HepG2 (cell line): Measurements from ENCODE around the gene LYZL1. TPM values are rescaled to one million over a fixed set of nuclear protein-coding genes. Genes with fewer than 3 reads are reported as not detected.
"Not testable (repeated sequence)": the region's sequence is repeated elsewhere in the genome, so short reads cannot be mapped to it uniquely, and the experiment has no call there.

Experiments
- ATAC-seq: fragments of 200-7000 bp; cut with Tn5 transposase; 3 replicates; pipeline ENCODE4 v1.9.1; 2020; ENCODE audit warnings: mild to moderate bottlenecking, moderate library complexity
- BruUV-seq: library from RNA; stranded (reverse); fragments of 400-500 nt; replicated peaks from 2 replicates; lab custom pipeline; 2021; lab: Mats Ljungman, UMichigan
- CTCF ChIA-PET: fragments of 300-600 bp; formaldehyde crosslinking; extraction: SDS; loops from one replicate; lab custom pipeline; 2021; ENCODE audit warnings: low total read pairs, inconsistent platforms, low intra/inter-chr PET ratio; lab: Yijun Ruan, JAX
- POLR2A ChIA-PET: fragments of 350-600 bp; sonication (Branson Sonifier 250); formaldehyde crosslinking; loops from one replicate; lab custom pipeline; 2020; ENCODE audit warnings: antibody characterized with exemption, inconsistent platforms; lab: Yijun Ruan, JAX
- DNase-seq: peaks from one replicate; pipeline ENCODE4 v3.0.0-alpha.2; 2015; ENCODE audit warnings: low spot score
- FAIRE-seq: peaks from 3 replicates; lab custom pipeline; 2011; peaks lifted over from hg19 to GRCh38; lab: Jason Lieb, UNC
- H2AFZ ChIP-seq: one replicate; pipeline ENCODE4 v1.6.1; 2011; ENCODE audit warnings: low read length, inconsistent platforms
- H3K27ac ChIP-seq: fragments of 300-600 bp; 3 replicates; pipeline ENCODE4 v1.8.0; 2011; ENCODE audit warnings: mixed run types, mild to moderate bottlenecking, mixed read lengths, low read length, inconsistent platforms; ENCODE audit not compliant: insufficient read depth; ENCODE audit errors: extremely low read length
- H3K27me3 ChIP-seq, 2 experiments: fragments of 200-600 bp in 1 of 2; 2 replicates in 1 of 2; 3 replicates in 1 of 2; pipeline versions ENCODE4 v1.6.0 to v1.8.0; 2011; ENCODE audit warnings: low read length in 2 of 2, mild to moderate bottlenecking in 2 of 2, moderate library complexity in 2 of 2, inconsistent platforms in 1 of 2; ENCODE audit not compliant: insufficient read depth in 2 of 2, control insufficient read depth in 1 of 2
- H3K36me3 ChIP-seq, 2 experiments: fragments of 200-600 bp in 1 of 2; replicated peaks in 1 of 2; 2 replicates in 1 of 2; 3 replicates in 1 of 2; pipeline versions ENCODE4 v1.5.1 to v1.8.0; 2011; ENCODE audit warnings: low read length in 2 of 2, inconsistent platforms in 1 of 2; ENCODE audit not compliant: insufficient read depth in 2 of 2, control insufficient read depth in 1 of 2
- H3K4me1 ChIP-seq: 2 replicates; pipeline ENCODE4 v1.5.1; 2012; ENCODE audit warnings: low read length, inconsistent platforms; ENCODE audit not compliant: insufficient read depth
- H3K4me2 ChIP-seq: 2 replicates; pipeline ENCODE4 v1.6.0; 2011; ENCODE audit warnings: low read depth, low read length, inconsistent platforms
- H3K4me3 ChIP-seq, 3 experiments: fragments of 200-600 bp in 1 of 3; sonication (generic), shearing (Covaris generic) in 1 of 3; replicated peaks in 1 of 3; 2 replicates each; pipeline ENCODE4 v1.5.1; 2011 to 2016; ENCODE audit warnings: low read length in 3 of 3, inconsistent platforms in 2 of 3, low read depth in 2 of 3, mild to moderate bottlenecking in 2 of 3, control low read depth in 1 of 3, mixed read lengths in 1 of 3; ENCODE audit not compliant: insufficient read depth in 1 of 3
- H3K79me2 ChIP-seq: one replicate; pipeline ENCODE4 v1.6.1; 2011; ENCODE audit warnings: low read length, inconsistent platforms; ENCODE audit not compliant: insufficient read depth
- H3K9ac ChIP-seq: 2 replicates; pipeline ENCODE4 v1.6.0; 2011; ENCODE audit warnings: mild to moderate bottlenecking, low read depth, low read length, inconsistent platforms; ENCODE audit not compliant: insufficient read depth
- H3K9me3 ChIP-seq: 2 replicates; pipeline ENCODE4 v1.5.1; 2012; ENCODE audit warnings: mild to moderate bottlenecking, low read length
- H4K20me1 ChIP-seq: 2 replicates; pipeline ENCODE4 v1.6.0; 2011; ENCODE audit warnings: inconsistent platforms, mild to moderate bottlenecking, low read length, moderate library complexity; ENCODE audit not compliant: insufficient read depth
- MAFK ChIP-seq, 2 experiments: IDR thresholded peaks in 1 of 2; conservative IDR thresholded peaks in 1 of 2; 2 replicates each; pipeline ENCODE4 v1.6.1; 2011; ENCODE audit warnings: improper control_type of control experiment in 2 of 2, low read length in 2 of 2
- MIER2 ChIP-seq: IDR thresholded peaks from 2 replicates; pipeline ENCODE4 v1.6.1; 2016; ENCODE audit warnings: missing biosample characterization, missing genetic modification reagents
- REST ChIP-seq, 2 experiments: IDR thresholded peaks; 2 replicates each; pipeline ENCODE4 v1.6.1; 2011 to 2012; ENCODE audit warnings: low read length in 2 of 2, borderline replicate concordance in 1 of 2, low read depth in 1 of 2, mild to moderate bottlenecking in 1 of 2, moderate library complexity in 1 of 2
- WGBS: methylation state at CpG from one replicate; pipeline ENCODE4 v1.1.6; 2017; ENCODE audit warnings: low lambda C conversion rate; 5-methylcytosine and 5-hydroxymethylcytosine counted together
- in situ Hi-C: cut with HindIII; loops from 2 replicates; pipeline ENCODE4 v1.10.0; 2017; ENCODE audit warnings: low pct_unique_long_range_greater_than_20kb; ENCODE audit not compliant: extremely low pct_ligation_motif_present
- intact Hi-C: fragments of 100-400 bp; cut with micrococcal nuclease; formaldehyde crosslinking; loops from one replicate; pipeline ENCODE4 v1.10.0; 2022; ENCODE audit not compliant: unreplicated experiment
- polyA plus RNA-seq, 8 experiments: library from polyadenylated mRNA; depleted of rRNA in 3 of 8; stranded (reverse) in 7 of 8; unstranded in 1 of 8; fragments of >200 nt; fragmentation: Illumina TruSeq in 4 of 8; extraction: Trizol in 4 of 8; gene quantifications; 2 replicates each; pipeline versions ENCODE4 v1.2.1 to v1.2.3, GENCODE V29; 2011 to 2016; ENCODE audit warnings: low read depth in 4 of 8, missing spikeins in 1 of 8, mixed read lengths in 1 of 8; ENCODE audit not compliant: insufficient read depth in 1 of 8
- total RNA-seq, 5 experiments: library from RNA; depleted of rRNA; stranded (reverse); fragments of >200 nt; fragmentation: Illumina TruSeq; extraction: Trizol; gene quantifications; 2 replicates each; pipeline ENCODE4 v1.2.3, GENCODE V29; 2016; ENCODE audit warnings: low read depth in 1 of 5

LYZL1 gene
- total and polyA plus RNA-seq, 2 of the 13 experiments (the other 11 are each of a cell fraction or from before 2014, with no cell fraction given) = not detected

- no peak for TF ChIP-seq REST (IDR thresholded peaks at IDR 0.05; ENCODE audit: borderline replicate concordance in 1 of 2, low read depth in 1 of 2, low read length in 2 of 2)
Measured at GRCh38 chr10:29285624-29286051, 3.2 kb upstream of the LYZL1 start (continued).

GRCh38 chr10:29287635-29288034, 1.2 kb upstream of the LYZL1 start:
- H3K27ac ChIP-seq = no peak overlapping the region
- intact Hi-C loops (no loop called here), in situ Hi-C loops (no loop called here)
- no peaks in the 10 kb centered on the region for H4K20me1 ChIP-seq
- H3K9ac ChIP-seq = no peak overlapping the region
- no peaks in the 10 kb centered on the region for H3K4me1 ChIP-seq
- CTCF ChIA-PET = no interaction called here
- BruUV-seq = no TSS peak
- DNase-seq (no peak), ATAC-seq (no peak), FAIRE-seq (no peak)
- H3K27me3 ChIP-seq = peaks cover 0 to 1% of the 10 kb centered on the region in 2 experiments; a peak in 3 of 5 replicates
- H3K9me3 ChIP-seq = no peaks in the 10 kb centered on the region
- no peaks in the 10 kb centered on the region for H3K79me2 ChIP-seq
- no peaks in the 10 kb centered on the region for H3K36me3 ChIP-seq
- TF ChIP-seq MIER2 (CRISPR knock-in tag) (no peak), MAFK (conservative IDR thresholded peaks at IDR 0.05 in 1 of 2, IDR thresholded peaks at IDR 0.05 in 1 of 2; ENCODE audit: low read length in 2 of 2) (peak; percentile 35 to 69; a peak in 3 of 4 replicates)
- WGBS = 13% methylated on average over 4 of the region's 4 CpGs
- H2AFZ ChIP-seq = no peak overlapping the region
- no peak overlapping the region for H3K4me2 ChIP-seq
- H3K4me3 ChIP-seq = no peak overlapping the region
- POLR2A ChIA-PET = no interaction called here

GRCh38 chr10:29291561-29291960, 2.7 kb downstream of the LYZL1 start:
- DNase-seq, H2AFZ ChIP-seq, H3K27me3 ChIP-seq, H3K36me3 ChIP-seq, H3K9ac ChIP-seq, H3K9me3 ChIP-seq, CTCF ChIA-PET, H3K4me3 ChIP-seq, H3K27ac ChIP-seq, in situ Hi-C loops, H3K79me2 ChIP-seq, H4K20me1 ChIP-seq, H3K4me1 ChIP-seq, H3K4me2 ChIP-seq, BruUV-seq, POLR2A ChIA-PET, intact Hi-C loops: not testable (repeated sequence)
- peak; percentile 47 for FAIRE-seq
- 22% methylated on average over 3 of the region's 10 CpGs for WGBS
- ATAC-seq = peak; percentile 67

- H4K20me1 ChIP-seq, CTCF ChIA-PET, H3K27me3 ChIP-seq, DNase-seq, H3K4me2 ChIP-seq, H2AFZ ChIP-seq, H3K4me1 ChIP-seq, H3K9ac ChIP-seq, FAIRE-seq, H3K4me3 ChIP-seq, H3K79me2 ChIP-seq, in situ Hi-C loops, H3K9me3 ChIP-seq, BruUV-seq, H3K27ac ChIP-seq, intact Hi-C loops, ATAC-seq, H3K36me3 ChIP-seq: not testable (repeated sequence)
- POLR2A ChIA-PET = interaction anchor here (0.9 kb wide), 1 partner anchor 116 kb away, joined by 3 read pairs; no protein-coding TSS in a partner anchor
- WGBS = 67% methylated on average over 13 of the region's 13 CpGs
Measured at GRCh38 chr10:29292406-29292805, 3.5 kb downstream of the LYZL1 start.
